Endothelial cell of umbilical vein (primary cell): ENCODE data around the gene TGFBR2. TPM values are rescaled to one million over a fixed set of nuclear protein-coding genes. Genes with fewer than 3 reads are reported as not detected.

ENCODE experiments used
- BruUV-seq: library from RNA; stranded (reverse); fragments of 400-500 nt; replicated peaks from 2 replicates; lab custom pipeline; 2021; lab: Mats Ljungman, UMichigan
- CTCF ChIA-PET: fragments of 300-600, 350-600 bp; sonication (Branson Sonifier 250); formaldehyde crosslinking; loops from one replicate; lab custom pipeline; 2021; ENCODE audit warnings: antibody characterized with exemption, inconsistent platforms; lab: Charles Lee
- POLR2A ChIA-PET: fragments of 300-600, 350-600 bp; sonication (Branson Sonifier 250); formaldehyde crosslinking; loops from one replicate; lab custom pipeline; 2021; ENCODE audit warnings: antibody characterized with exemption, inconsistent platforms; lab: Charles Lee
- DNase-seq: peaks from one replicate; pipeline ENCODE4 v3.0.0-alpha.2; 2011; ENCODE audit warnings: low read depth, low spot score
- FAIRE-seq: peaks from 2 replicates; lab custom pipeline; 2011; peaks lifted over from hg19 to GRCh38; lab: Jason Lieb, UNC
- H2AFZ ChIP-seq: 2 replicates; pipeline ENCODE4 v1.6.0; 2012; ENCODE audit warnings: low read depth, low read length, control low read depth, inconsistent platforms
- H3K27ac ChIP-seq: 2 replicates; pipeline ENCODE4 v1.5.1; 2011; ENCODE audit warnings: low read depth, mild to moderate bottlenecking, control low read depth, low read length, moderate library complexity; ENCODE audit not compliant: insufficient read depth
- H3K27me3 ChIP-seq, 2 experiments: 2 replicates each; pipeline versions ENCODE4 v1.6.0 to v1.6.1; 2011; ENCODE audit warnings: low read length in 2 of 2, mixed read lengths in 1 of 2; ENCODE audit not compliant: control insufficient read depth in 2 of 2, insufficient read depth in 2 of 2
- H3K36me3 ChIP-seq, 2 experiments: 2 replicates in 1 of 2; 3 replicates in 1 of 2; pipeline ENCODE4 v1.5.1; 2011; ENCODE audit warnings: low read length in 2 of 2, mild to moderate bottlenecking in 1 of 2, moderate library complexity in 1 of 2; ENCODE audit not compliant: control insufficient read depth in 2 of 2, insufficient read depth in 2 of 2; ENCODE audit errors: extremely low read depth in 1 of 2
- H3K4me1 ChIP-seq: 3 replicates; pipeline ENCODE4 v1.5.1; 2011; ENCODE audit warnings: mild to moderate bottlenecking, low read length; ENCODE audit not compliant: control insufficient read depth, insufficient read depth; ENCODE audit errors: extremely low read depth
- H3K4me2 ChIP-seq: 2 replicates; pipeline ENCODE4 v1.6.1; 2011; ENCODE audit warnings: low read length, control low read depth, mixed read lengths; ENCODE audit not compliant: insufficient read depth
- H3K4me3 ChIP-seq, 3 experiments: fragments of 200-600 bp in 1 of 3; sonication (generic), shearing (Covaris generic) in 1 of 3; replicated peaks in 1 of 3; 2 replicates each; pipeline ENCODE4 v1.5.1; 2011 to 2016; ENCODE audit warnings: control low read depth in 3 of 3, low read length in 3 of 3, mild to moderate bottlenecking in 2 of 3, inconsistent platforms in 1 of 3, low read depth in 1 of 3, moderate library complexity in 1 of 3; ENCODE audit not compliant: insufficient read depth in 1 of 3
- H3K79me2 ChIP-seq: 2 replicates; pipeline ENCODE4 v1.6.0; 2012; ENCODE audit warnings: low read length, inconsistent platforms; ENCODE audit not compliant: control insufficient read depth, insufficient read depth
- H3K9ac ChIP-seq: replicated peaks from 2 replicates; pipeline ENCODE3; 2011; ENCODE audit warnings: low read length, control low read depth; ENCODE audit not compliant: insufficient read depth; ENCODE audit errors: extremely low read depth
- H3K9me1 ChIP-seq: replicated peaks from 3 replicates; pipeline ENCODE4 v1.6.0; 2011; ENCODE audit warnings: mild to moderate bottlenecking, low read length; ENCODE audit not compliant: control insufficient read depth, insufficient read depth; ENCODE audit errors: extremely low read depth
- H3K9me3 ChIP-seq: replicated peaks from 2 replicates; pipeline ENCODE4 v1.5.1; 2012; ENCODE audit warnings: low read length, inconsistent platforms; ENCODE audit not compliant: control insufficient read depth, insufficient read depth
- H4K20me1 ChIP-seq: replicated peaks from 2 replicates; pipeline ENCODE3; 2011; ENCODE audit warnings: mild to moderate bottlenecking, low read length; ENCODE audit not compliant: control insufficient read depth, insufficient read depth; ENCODE audit errors: extremely low read depth
- CTCF ChIP-seq, 2 donors: IDR thresholded peaks; 1 replicate in 1 of 2; 2 replicates in 1 of 2; pipeline ENCODE4 v1.5.1; 2011; ENCODE audit warnings: low read length in 2 of 2, mild to moderate bottlenecking in 2 of 2, moderate library complexity in 2 of 2, control low read depth in 1 of 2, inconsistent platforms in 1 of 2, low read depth in 1 of 2; ENCODE audit not compliant: insufficient read depth in 1 of 2; ENCODE audit errors: extremely low read depth in 1 of 2
- EZH2 ChIP-seq: IDR thresholded peaks from 2 replicates; pipeline ENCODE4 v1.6.1; 2012; ENCODE audit warnings: borderline replicate concordance, low read depth, mild to moderate bottlenecking, moderate library complexity, low read length, inconsistent platforms; ENCODE audit not compliant: severe bottlenecking
- FOS ChIP-seq: IDR thresholded peaks from 2 replicates; pipeline ENCODE4 v1.6.1; 2011; ENCODE audit warnings: mild to moderate bottlenecking, low read length, moderate library complexity, borderline replicate concordance; ENCODE audit not compliant: insufficient read depth
- GATA2 ChIP-seq: IDR thresholded peaks from 2 replicates; pipeline ENCODE4 v1.7.0; 2011; ENCODE audit warnings: low read depth, mild to moderate bottlenecking, moderate library complexity, mixed read lengths, low read length; ENCODE audit not compliant: insufficient read length, insufficient read depth
- JUN ChIP-seq: IDR thresholded peaks from 2 replicates; pipeline ENCODE4 v1.6.1; 2011; ENCODE audit warnings: borderline replicate concordance, low read depth; ENCODE audit not compliant: insufficient read length, insufficient read depth
- MAX ChIP-seq: IDR thresholded peaks from 2 replicates; pipeline ENCODE4 v1.6.1; 2011; ENCODE audit not compliant: insufficient read depth, insufficient read length
- MYC ChIP-seq: IDR thresholded peaks from one replicate; pipeline ENCODE4 v1.6.1; 2011; ENCODE audit warnings: mild to moderate bottlenecking, low read depth, low read length
- POLR2A ChIP-seq: IDR thresholded peaks from 2 replicates; pipeline ENCODE4 v1.6.1; 2012; ENCODE audit warnings: low read depth, mild to moderate bottlenecking, control low read depth, low read length
- POLR2AphosphoS5 ChIP-seq: IDR thresholded peaks from 2 replicates; pipeline ENCODE4 v1.6.1; 2012; ENCODE audit warnings: low read depth, mild to moderate bottlenecking, control low read depth, low read length, moderate library complexity; ENCODE audit not compliant: insufficient read depth
- dilution Hi-C: fragments of 300-500 bp; cut with MboI; formaldehyde crosslinking; loops from one replicate; pipeline ENCODE4 v1.15.0; 2019; ENCODE audit warnings: low sequenced_read_pairs; ENCODE audit not compliant: extremely low pct_ligation_motif_present
- intact Hi-C: fragments of 100-400 bp; cut with micrococcal nuclease; formaldehyde crosslinking; loops from one replicate; pipeline ENCODE4 v1.10.0; 2022
- polyA plus RNA-seq, 4 experiments: library from polyadenylated mRNA; depleted of rRNA in 3 of 4; stranded (reverse) in 3 of 4; unstranded in 1 of 4; fragments of >200 nt; gene quantifications; 2 replicates each; pipeline versions ENCODE4 v1.2.1 to v1.2.3, GENCODE V29; 2011 to 2012; ENCODE audit warnings: missing spikeins in 1 of 4
- total RNA-seq: library from RNA; stranded (reverse); gene quantifications from 2 replicates; pipeline ENCODE4 v1.2.3, GENCODE V29; 2021

Gene TGFBR2
- total and polyA plus RNA-seq, 2 donors (not counting 3 experiments of a cell fraction or from before 2014, with no cell fraction given) = 227 to 250 TPM

- no peak overlapping the region for H2AFZ ChIP-seq
- H3K4me3 ChIP-seq = no peak overlapping the region
- POLR2A ChIA-PET = no interaction called here
- no peaks in the 10 kb centered on the region for H3K9me3 ChIP-seq
- H3K4me1 ChIP-seq = peaks cover 29% of the 10 kb centered on the region
- no TSS peak for BruUV-seq
- peaks cover 45 to 73% of the 10 kb centered on the region in 2 experiments for H3K36me3 ChIP-seq
- no peak overlapping the region for H3K9ac ChIP-seq
- CTCF ChIA-PET = interaction anchor here (0.9 to 1.7 kb wide), 3 partner anchors 8 to 607 kb away, joined by 3 to 5 read pairs (median 5); no protein-coding TSS in a partner anchor
- H3K27me3 ChIP-seq = no peaks in the 10 kb centered on the region
- no peaks in the 10 kb centered on the region for H4K20me1 ChIP-seq
- no peak for FAIRE-seq
- no peak for DNase-seq
- peak overlapping the region; percentile 2 for H3K27ac ChIP-seq
- H3K79me2 ChIP-seq = peaks cover 83% of the 10 kb centered on the region
- dilution Hi-C loops (no loop called here), intact Hi-C loops (no loop called here)
- H3K9me1 ChIP-seq = no peaks in the 10 kb centered on the region
- H3K4me2 ChIP-seq = no peak overlapping the region
- TF ChIP-seq POLR2A = no peak
- no peak for TF ChIP-seq CTCF (IDR thresholded peaks at IDR 0.05; ENCODE audit: extremely low read depth in 1 of 2, insufficient read depth in 1 of 2, low read depth in 1 of 2, low read length in 2 of 2)
- TF ChIP-seq JUN = no peak
- no peak for TF ChIP-seq POLR2AphosphoS5
- TF ChIP-seq GATA2 = no peak
- no peak for TF ChIP-seq FOS
- TF ChIP-seq EZH2 = no peak
- no peak for TF ChIP-seq MAX
- TF ChIP-seq MYC = no peak
These were observed 43.3 kb downstream of the TGFBR2 start for GRCh38 chr3:30649572-30650318.
